Measurements from ENCODE around the gene ZNF526. TPM values are rescaled to one million over a fixed set of nuclear protein-coding genes. Genes with fewer than 3 reads are reported as not detected.

ZNF526 gene
- total and polyA plus RNA-seq, 4 donors, result 2.6 to 12.3 (median 5.5) TPM

DNA sequence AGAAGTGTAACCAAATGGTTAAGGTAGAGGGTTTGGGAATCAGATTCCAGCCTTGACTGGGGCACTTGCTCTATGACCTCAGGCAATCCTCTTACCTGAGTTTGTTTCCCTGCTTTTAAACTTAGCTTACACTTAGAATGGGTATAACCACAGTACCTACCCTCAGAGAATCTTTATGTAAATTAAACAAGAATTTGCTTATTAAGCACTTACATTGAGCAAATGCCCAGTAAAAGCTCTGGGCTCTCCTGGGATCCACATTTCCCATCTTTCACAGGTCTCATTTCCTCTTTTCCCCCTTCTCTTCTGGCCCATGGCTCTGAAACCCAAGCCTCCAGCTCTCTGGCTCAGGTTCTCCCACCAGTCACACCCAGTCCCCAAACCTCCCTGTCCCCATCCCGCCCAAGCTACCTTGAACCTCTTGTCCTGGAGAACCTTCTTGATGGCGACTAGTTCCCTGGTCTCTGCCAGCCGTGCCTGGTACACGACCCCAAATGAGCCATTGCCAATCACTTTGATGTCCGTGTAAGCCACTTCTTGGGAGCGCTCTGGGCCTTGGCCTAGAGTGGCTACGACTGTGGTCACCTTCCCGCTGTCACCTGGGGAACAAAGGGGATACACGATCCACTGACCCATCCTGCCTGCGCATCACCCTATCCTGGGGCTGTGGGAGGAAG is 19.6 kb downstream of the ZNF526 start:
- intact Hi-C loops (cut with DNase I), result no loop called here
- H3K36me3 ChIP-seq (ENCODE audit: control insufficient read depth in 1 of 2, insufficient read depth in 2 of 2, low read length in 1 of 2), result peaks cover 0 to 3% of the 10 kb centered on the region in 2 donors

GRCh38 chr19:42241279-42241678 is 21.2 kb downstream of the ZNF526 start:
- DNase-seq (no peak), ATAC-seq (ENCODE audit: low FRiP score) (no peak)
- no peaks in the 10 kb centered on the region for H3K27me3 ChIP-seq (ENCODE audit: control insufficient read depth in 1 of 2, insufficient read depth in 2 of 2, low read length in 1 of 2)
- intact Hi-C loops (cut with DNase I), result no loop called here
- peak overlapping the region in 1 of 2 donors; percentile 63 for H3K4me3 ChIP-seq (ENCODE audit: low read length in 2 of 2)
- H3K4me1 ChIP-seq (ENCODE audit: control insufficient read depth in 1 of 2, insufficient read depth in 2 of 2, low read length in 2 of 2), result peaks cover 0 to 2% of the 10 kb centered on the region in 2 donors
- 93 to 99% methylated on average over 3 of the region's 3 CpGs for WGBS, 2 donors
- no peaks in the 10 kb centered on the region for H3K9me3 ChIP-seq (ENCODE audit: control insufficient read depth, low read length)
- no peak overlapping the region for H3K27ac ChIP-seq (ENCODE audit: low read depth in 1 of 2, low read length in 2 of 2)
- no peaks in the 10 kb centered on the region for H3K36me3 ChIP-seq (ENCODE audit: control insufficient read depth in 1 of 2, insufficient read depth in 2 of 2, low read length in 1 of 2)

More for the DNA sequence above, 19.6 kb downstream of the ZNF526 start:
- H3K27me3 ChIP-seq (ENCODE audit: control insufficient read depth in 1 of 2, insufficient read depth in 2 of 2, low read length in 1 of 2), result no peaks in the 10 kb centered on the region
- ATAC-seq (ENCODE audit: low FRiP score), result no peak
- no peak for DNase-seq
- no peak overlapping the region for H3K27ac ChIP-seq (ENCODE audit: low read depth in 1 of 2, low read length in 2 of 2)
- H3K4me1 ChIP-seq (ENCODE audit: control insufficient read depth in 1 of 2, insufficient read depth in 2 of 2, low read length in 2 of 2), result peaks cover 0 to 2% of the 10 kb centered on the region in 2 donors
- WGBS, 2 donors, result 84 to 87% methylated on average over 10 of the region's 10 CpGs
- H3K9me3 ChIP-seq (ENCODE audit: control insufficient read depth, low read length), result no peaks in the 10 kb centered on the region
- H3K4me3 ChIP-seq (ENCODE audit: low read length in 2 of 2), result no peak overlapping the region

DNA sequence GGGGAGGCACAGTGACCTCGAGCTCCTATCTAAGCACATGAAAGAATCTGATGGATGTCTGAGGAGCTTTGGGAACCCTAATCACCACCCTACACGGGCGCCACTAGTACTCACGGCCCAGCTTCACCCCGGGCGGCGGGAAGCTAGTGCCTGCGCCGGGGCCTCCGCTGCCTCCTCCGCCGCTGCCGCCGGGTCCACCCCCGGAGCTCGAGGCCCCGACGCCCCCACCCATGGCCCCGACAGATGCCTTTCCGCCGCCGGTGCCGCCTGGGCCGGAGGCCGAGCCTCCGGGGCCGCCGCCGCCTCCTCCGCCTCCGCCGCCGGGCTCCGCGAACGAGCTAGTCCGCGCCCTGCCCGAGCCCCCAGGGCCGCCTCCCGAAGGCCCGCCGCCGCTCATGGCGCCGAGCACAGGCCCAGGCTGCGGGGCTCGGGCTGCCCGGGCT is 22.0 kb downstream of the ZNF526 start:
- Histone ChIP-seq H3K4me1 (ENCODE audit: control insufficient read depth in 1 of 2, insufficient read depth in 2 of 2, low read length in 2 of 2) (peaks cover 0 to 2% of the 10 kb centered on the region in 2 donors), H3K9me3 (ENCODE audit: control insufficient read depth, low read length) (no peaks in the 10 kb centered on the region), H3K27ac (ENCODE audit: low read depth in 1 of 2, low read length in 2 of 2) (peak overlapping the region; percentile 22 to 58), H3K4me3 (ENCODE audit: low read length in 2 of 2) (peak overlapping the region; percentile 63 to 88), H3K36me3 (ENCODE audit: control insufficient read depth in 1 of 2, insufficient read depth in 2 of 2, low read length in 1 of 2) (no peaks in the 10 kb centered on the region), H3K27me3 (ENCODE audit: control insufficient read depth in 1 of 2, insufficient read depth in 2 of 2, low read length in 1 of 2) (no peaks in the 10 kb centered on the region)
- intact Hi-C loops (cut with DNase I), result no loop called here
- ATAC-seq (ENCODE audit: low FRiP score) (no peak), DNase-seq (peak in 1 of 2 donors; percentile 69)
- WGBS, 2 donors, result 0 to 1% methylated on average over 9 to 49 of the region's 49 CpGs

DNA sequence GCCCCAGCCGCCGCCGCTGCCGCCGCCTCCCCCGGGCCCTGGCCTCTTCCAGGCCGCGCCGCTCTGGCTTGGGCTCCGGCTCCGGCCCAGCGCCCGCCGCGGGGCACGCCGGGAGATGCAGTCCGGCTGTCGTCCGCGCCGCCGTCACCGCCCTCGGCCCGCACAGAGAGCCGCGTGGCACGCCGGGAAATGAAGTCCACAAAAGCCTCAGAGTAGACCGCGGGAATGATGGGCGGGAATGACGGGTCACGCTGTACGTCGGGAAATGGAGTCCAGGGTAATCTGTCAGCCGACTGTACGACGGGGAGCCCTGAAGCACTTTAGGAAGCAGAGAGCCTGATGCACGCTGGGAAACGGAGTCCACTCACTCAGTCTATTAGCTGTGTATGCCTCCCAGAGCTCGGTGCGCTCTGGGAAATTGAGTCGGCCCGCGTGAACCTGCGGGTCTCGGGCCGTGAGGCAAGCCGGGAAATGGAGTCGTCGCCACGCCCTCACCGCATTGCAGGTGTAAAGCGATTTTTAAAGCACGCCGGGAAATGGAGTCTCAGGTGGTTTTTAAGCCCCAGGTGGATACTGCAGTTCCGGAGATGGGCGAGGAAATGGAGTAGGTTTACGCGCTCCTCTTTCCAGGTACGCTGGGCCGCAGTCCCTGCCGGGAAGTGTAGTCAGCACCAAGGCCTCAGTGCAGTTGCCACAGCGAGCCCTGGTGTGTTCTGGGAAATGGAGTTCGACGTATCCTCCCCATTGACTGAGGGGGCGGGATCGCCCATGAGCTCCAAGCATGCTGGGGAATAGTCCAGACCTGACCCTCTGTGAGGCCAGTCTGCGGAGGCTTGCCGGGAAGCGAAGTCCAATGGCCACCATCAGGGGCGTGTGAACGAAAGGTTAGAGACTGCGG is 22.6 kb downstream of the ZNF526 start, which contains the start of gene GSK3A:
Gene GSK3A, minus strand, starts transcription at position 91 of the 898 bp plus-strand sequence. CDS start 137 bp downstream, outside the sequence.
- no peaks in the 10 kb centered on the region for H3K36me3 ChIP-seq (ENCODE audit: control insufficient read depth in 1 of 2, insufficient read depth in 2 of 2, low read length in 1 of 2)
- H3K27me3 ChIP-seq (ENCODE audit: control insufficient read depth in 1 of 2, insufficient read depth in 2 of 2, low read length in 1 of 2), result no peaks in the 10 kb centered on the region
- ATAC-seq (ENCODE audit: low FRiP score), result peak; percentile 93
- intact Hi-C loops (cut with DNase I), result loop anchor here in 1 of 2 donors (1.0 kb wide), 1 partner anchor 26 kb away; no protein-coding TSS in a partner anchor
- H3K27ac ChIP-seq (ENCODE audit: low read depth in 1 of 2, low read length in 2 of 2), result peak within 1 kb of the TSS; percentile 58 to 89
- peak within 1 kb of the TSS; percentile 63 to 88 for H3K4me3 ChIP-seq (ENCODE audit: low read length in 2 of 2)
- peaks cover 0 to 2% of the 10 kb centered on the region in 2 donors for H3K4me1 ChIP-seq (ENCODE audit: control insufficient read depth in 1 of 2, insufficient read depth in 2 of 2, low read length in 2 of 2)
- 0% methylated on average over 71 to 76 of the region's 76 CpGs for WGBS, 2 donors
- DNase-seq, result peak; percentile 99
- H3K9me3 ChIP-seq (ENCODE audit: control insufficient read depth, low read length), result no peaks in the 10 kb centered on the region

DNA sequence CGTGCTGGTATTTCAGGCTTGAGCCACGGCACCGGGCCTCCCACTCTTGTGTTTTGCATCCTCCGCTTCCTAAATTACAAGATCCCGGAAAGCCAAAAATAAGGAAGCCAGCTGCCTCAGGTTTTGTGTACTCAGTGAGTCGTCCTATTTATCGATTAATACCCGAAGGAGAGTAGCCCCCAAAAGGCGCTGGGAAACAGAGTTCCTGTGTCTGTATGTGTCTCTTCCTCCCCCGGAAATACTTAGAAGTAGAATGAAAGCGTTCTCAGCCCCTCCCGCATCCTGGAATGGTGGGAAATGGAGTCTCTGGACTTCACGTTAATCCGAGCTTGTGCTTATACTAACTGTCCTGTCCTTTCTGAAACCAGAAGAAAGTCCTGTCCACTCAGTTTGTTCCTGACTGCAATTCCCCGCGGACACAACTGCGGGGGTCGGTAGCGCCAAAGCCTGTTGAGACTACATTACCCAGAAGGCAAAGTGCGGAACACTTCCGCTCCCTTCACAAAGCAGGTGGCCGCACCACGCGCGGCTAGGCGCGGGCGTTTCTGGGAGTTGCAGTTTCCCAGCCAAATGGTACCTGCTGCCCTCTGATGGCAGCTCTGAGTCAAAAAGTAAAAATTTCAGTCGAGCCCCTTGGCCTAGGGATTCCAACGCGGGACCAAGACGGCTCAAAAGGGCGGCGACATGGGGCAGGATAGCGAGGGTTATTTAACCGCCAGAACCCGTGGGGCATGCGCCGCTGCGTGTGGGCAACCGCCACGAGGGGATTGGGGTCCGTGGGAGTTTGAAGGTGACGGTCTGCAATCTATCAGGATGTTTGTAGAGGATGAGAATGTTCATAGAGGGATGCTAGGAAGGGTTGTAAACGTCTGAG is 24.5 kb downstream of the ZNF526 start:
- Histone ChIP-seq H3K36me3 (ENCODE audit: control insufficient read depth in 1 of 2, insufficient read depth in 2 of 2, low read length in 1 of 2) (no peaks in the 10 kb centered on the region), H3K4me1 (ENCODE audit: control insufficient read depth in 1 of 2, insufficient read depth in 2 of 2, low read length in 2 of 2) (peaks cover 0 to 2% of the 10 kb centered on the region in 2 donors), H3K9me3 (ENCODE audit: control insufficient read depth, low read length) (no peaks in the 10 kb centered on the region), H3K27ac (ENCODE audit: low read depth in 1 of 2, low read length in 2 of 2) (peak overlapping the region in 1 of 2 donors; percentile 89), H3K27me3 (ENCODE audit: control insufficient read depth in 1 of 2, insufficient read depth in 2 of 2, low read length in 1 of 2) (no peaks in the 10 kb centered on the region), H3K4me3 (ENCODE audit: low read length in 2 of 2) (peak overlapping the region; percentile 28 to 35)
- DNase-seq (peak; percentile 96 to 97), ATAC-seq (ENCODE audit: low FRiP score) (peak; percentile 70)
- intact Hi-C loops (cut with DNase I), result loop anchor here in 1 of 2 donors (5.0 kb wide), 1 partner anchor 53 kb away; no protein-coding TSS in a partner anchor
- WGBS, 2 donors, result 1 to 2% methylated on average over 45 of the region's 45 CpGs

GRCh38 chr19:42245231-42245630 is 25.1 kb downstream of the ZNF526 start:
- H3K4me3 ChIP-seq (ENCODE audit: low read length in 2 of 2), result no peak overlapping the region
- H3K4me1 ChIP-seq (ENCODE audit: control insufficient read depth in 1 of 2, insufficient read depth in 2 of 2, low read length in 2 of 2), result peaks cover 0 to 2% of the 10 kb centered on the region in 2 donors
- 66 to 71% methylated on average over 10 of the region's 10 CpGs for WGBS, 2 donors
- ATAC-seq (ENCODE audit: low FRiP score), result no peak
- peak overlapping the region in 1 of 2 donors; percentile 44 for H3K27ac ChIP-seq (ENCODE audit: low read depth in 1 of 2, low read length in 2 of 2)
- no peaks in the 10 kb centered on the region for H3K36me3 ChIP-seq (ENCODE audit: control insufficient read depth in 1 of 2, insufficient read depth in 2 of 2, low read length in 1 of 2)
- intact Hi-C loops (cut with DNase I), result loop anchor here in 1 of 2 donors (5.0 kb wide), 1 partner anchor 52 kb away; no protein-coding TSS in a partner anchor
- DNase-seq, result no peak
- H3K9me3 ChIP-seq (ENCODE audit: control insufficient read depth, low read length), result no peaks in the 10 kb centered on the region
- no peaks in the 10 kb centered on the region for H3K27me3 ChIP-seq (ENCODE audit: control insufficient read depth in 1 of 2, insufficient read depth in 2 of 2, low read length in 1 of 2)

GRCh38 chr19:42246143-42246921 is 26.2 kb downstream of the ZNF526 start:
- no peaks in the 10 kb centered on the region for H3K36me3 ChIP-seq (ENCODE audit: control insufficient read depth in 1 of 2, insufficient read depth in 2 of 2, low read length in 1 of 2)
- H3K27me3 ChIP-seq (ENCODE audit: control insufficient read depth in 1 of 2, insufficient read depth in 2 of 2, low read length in 1 of 2), result no peaks in the 10 kb centered on the region
- DNase-seq (peak; percentile 86 to 92), ATAC-seq (ENCODE audit: low FRiP score) (no peak)
- intact Hi-C loops (cut with DNase I), result loop anchor here (2.0 to 5.0 kb wide), 3 partner anchors 30 to 51 kb away; no protein-coding TSS in a partner anchor
- 4% methylated on average over 10 of the region's 10 CpGs for WGBS, 2 donors
- no peaks in the 10 kb centered on the region for H3K9me3 ChIP-seq (ENCODE audit: control insufficient read depth, low read length)
- H3K4me1 ChIP-seq (ENCODE audit: control insufficient read depth in 1 of 2, insufficient read depth in 2 of 2, low read length in 2 of 2), result peaks cover 0 to 2% of the 10 kb centered on the region in 2 donors
- no peak overlapping the region for H3K4me3 ChIP-seq (ENCODE audit: low read length in 2 of 2)
- peak overlapping the region in 1 of 2 donors; percentile 30 for H3K27ac ChIP-seq (ENCODE audit: low read depth in 1 of 2, low read length in 2 of 2)

All from aorta (tissue), 5 donors.